ENCODE measurements around the gene CABP4. TPM values are rescaled to one million over a fixed set of nuclear protein-coding genes. Genes with fewer than 3 reads are reported as not detected.
A peak's percentile ranks its signal among the peaks of the same experiment; 100 is the strongest.

CABP4 gene
- total and polyA plus RNA-seq, 8 donors: 0.58 to 1.5 (median 0.99) TPM; not detected in 1

GRCh38 chr11:67466367-67466766 lies 11.2 kb downstream of the CABP4 start:
- no peaks in the 10 kb centered on the region for H3K27me3 ChIP-seq
- ATAC-seq (no peak), DNase-seq (peak in 3 of 6 donors; percentile 37 to 60 (median 52)), FAIRE-seq (no peak)
- H3K9me3 ChIP-seq: no peaks in the 10 kb centered on the region
- TF ChIP-seq CTCF (IDR thresholded peaks at IDR 0.05): no peak
- WGBS, 2 donors: 74 to 78% methylated on average over 5 of the region's 5 CpGs
- H3K4me1 ChIP-seq: peaks cover 0 to 23% (median 6%) of the 10 kb centered on the region in 3 donors
- peak overlapping the region in 2 of 4 donors; percentile 30 to 88 for H3K27ac ChIP-seq
- H3K4me3 ChIP-seq: no peak overlapping the region
- intact Hi-C loops (cut with DNase I): no loop called here
- no peaks in the 10 kb centered on the region for H3K36me3 ChIP-seq

- TF ChIP-seq CTCF (IDR thresholded peaks at IDR 0.05): no peak
- peak overlapping the region in 3 of 4 donors; percentile 76 to 98 (median 96) for H3K4me3 ChIP-seq
- peaks cover 0 to 23% (median 6%) of the 10 kb centered on the region in 3 donors for H3K4me1 ChIP-seq
- intact Hi-C loops (cut with DNase I): no loop called here
- DNase-seq: peak in 4 of 6 donors; percentile 32 to 79 (median 46)
- H3K9me3 ChIP-seq: no peaks in the 10 kb centered on the region
- no peaks in the 10 kb centered on the region for H3K36me3 ChIP-seq
- H3K27me3 ChIP-seq: no peaks in the 10 kb centered on the region
- 29 to 36% methylated on average over 11 of the region's 11 CpGs for WGBS, 2 donors
- peak overlapping the region in 2 of 4 donors; percentile 84 to 89 for H3K27ac ChIP-seq
- no peak for ATAC-seq
- no peak for FAIRE-seq
These were observed 12.0 kb downstream of the CABP4 start for GRCh38 chr11:67466962-67467771.

- DNase-seq: peak; percentile 90 to 98 (median 96)
- H3K4me3 ChIP-seq: peak overlapping the region; percentile 76 to 98 (median 96)
- TF ChIP-seq CTCF (IDR thresholded peaks at IDR 0.05): no peak
- H3K27me3 ChIP-seq: no peaks in the 10 kb centered on the region
- intact Hi-C loops (cut with DNase I): no loop called here
- FAIRE-seq: no peak
- ATAC-seq: peak; percentile 55 to 71 (median 63)
- H3K4me1 ChIP-seq: peaks cover 0 to 23% (median 6%) of the 10 kb centered on the region in 3 donors
- peak overlapping the region; percentile 67 to 89 (median 84) for H3K27ac ChIP-seq
- no peaks in the 10 kb centered on the region for H3K9me3 ChIP-seq
- H3K36me3 ChIP-seq: no peaks in the 10 kb centered on the region
- 3 to 12% methylated on average over 5 of the region's 5 CpGs for WGBS, 2 donors
These were observed 12.9 kb downstream of the CABP4 start for GRCh38 chr11:67468056-67468455.

- no peaks in the 10 kb centered on the region for H3K9me3 ChIP-seq
- intact Hi-C loops (cut with DNase I): no loop called here
- ATAC-seq (peak in 2 of 4 donors; percentile 1 to 2), FAIRE-seq (no peak), DNase-seq (no peak)
- peak overlapping the region; percentile 76 to 98 (median 96) for H3K4me3 ChIP-seq
- H3K27ac ChIP-seq: peak overlapping the region; percentile 67 to 89 (median 84)
- no peaks in the 10 kb centered on the region for H3K36me3 ChIP-seq
- WGBS, 2 donors: 0 to 1% methylated on average over 6 of the region's 6 CpGs
- no peak for TF ChIP-seq CTCF (IDR thresholded peaks at IDR 0.05)
- H3K4me1 ChIP-seq: peaks cover 0 to 21% (median 6%) of the 10 kb centered on the region in 3 donors
- H3K27me3 ChIP-seq: no peaks in the 10 kb centered on the region
These were observed 13.3 kb downstream of the CABP4 start for GRCh38 chr11:67468456-67468758.

All from pancreas (tissue), 10 donors.